Endothelial cell (in vitro differentiated cells): ENCODE data around the gene VPS41. TPM values are rescaled to one million over a fixed set of nuclear protein-coding genes. Genes with fewer than 3 reads are reported as not detected.

Experiments used
- DNase-seq: peaks from one replicate; pipeline ENCODE4 v3.0.0; 2021; ENCODE audit warnings: low spot score
- H3K27ac Mint-ChIP-seq: one replicate; pipeline ENCODE4 v1.8.0; 2021; ENCODE audit warnings: mixed read lengths, inconsistent platforms; ENCODE audit not compliant: unreplicated experiment
- H3K27me3 Mint-ChIP-seq: one replicate; pipeline ENCODE4 v1.8.0; 2021; ENCODE audit warnings: mild to moderate bottlenecking, moderate library complexity, mixed read lengths, inconsistent platforms; ENCODE audit not compliant: unreplicated experiment
- H3K36me3 Mint-ChIP-seq: one replicate; pipeline ENCODE4 v1.8.0; 2021; ENCODE audit warnings: mild to moderate bottlenecking, low read depth, mixed read lengths, inconsistent platforms; ENCODE audit not compliant: unreplicated experiment
- H3K4me1 Mint-ChIP-seq: one replicate; pipeline ENCODE4 v1.8.0; 2021; ENCODE audit warnings: mild to moderate bottlenecking, mixed read lengths, inconsistent platforms; ENCODE audit not compliant: unreplicated experiment
- H3K4me3 Mint-ChIP-seq: one replicate; pipeline ENCODE4 v1.8.0; 2021; ENCODE audit warnings: mild to moderate bottlenecking, mixed read lengths, inconsistent platforms; ENCODE audit not compliant: unreplicated experiment
- H3K9me3 Mint-ChIP-seq: one replicate; pipeline ENCODE4 v1.8.0; 2021; ENCODE audit warnings: mixed read lengths, inconsistent platforms; ENCODE audit not compliant: unreplicated experiment
- CTCF ChIP-seq: fragments of 200-600 bp; sonication (generic); IDR thresholded peaks from one replicate; pipeline ENCODE4 v1.5.0; 2021; ENCODE audit warnings: antibody characterized with exemption; ENCODE audit not compliant: unreplicated experiment
- total RNA-seq: library from RNA; stranded (reverse); fragmentation: NEBNext Ultra II Directional; extraction: Animal tissue kit (Norgen Biotek cat#: 25700); gene quantifications from one replicate; pipeline ENCODE4 v1.2.1, GENCODE V29; 2021; ENCODE audit not compliant: unreplicated experiment

Gene VPS41
- total RNA-seq, 1 donor from 2014 or later: 104 TPM

GRCh38 chr7:38830826-38831225 lies 78.2 kb downstream of the VPS41 start:
- H3K27ac Mint-ChIP-seq: no peak overlapping the region

GRCh38 chr7:38829488-38830165 lies 79.4 kb downstream of the VPS41 start:
- H3K27me3 Mint-ChIP-seq: no peaks in the 10 kb centered on the region
- no peaks in the 10 kb centered on the region for H3K36me3 Mint-ChIP-seq
- no peaks in the 10 kb centered on the region for H3K4me1 Mint-ChIP-seq
- no peaks in the 10 kb centered on the region for H3K9me3 Mint-ChIP-seq
- no peak overlapping the region for H3K4me3 Mint-ChIP-seq
- DNase-seq: no peak
- TF ChIP-seq CTCF: no peak
- H3K27ac Mint-ChIP-seq: no peak overlapping the region

More at GRCh38 chr7:38830826-38831225, 78.2 kb downstream of the VPS41 start:
- Mint-ChIP-seq H3K36me3 (no peaks in the 10 kb centered on the region), H3K4me3 (no peak overlapping the region), H3K4me1 (no peaks in the 10 kb centered on the region), H3K9me3 (no peaks in the 10 kb centered on the region), H3K27me3 (no peaks in the 10 kb centered on the region)
- DNase-seq: no peak
- TF ChIP-seq CTCF: no peak

GRCh38 chr7:38828026-38828425 lies 81.0 kb downstream of the VPS41 start:
- H3K36me3 Mint-ChIP-seq: no peaks in the 10 kb centered on the region
- no peak for TF ChIP-seq CTCF
- no peak overlapping the region for H3K27ac Mint-ChIP-seq
- no peaks in the 10 kb centered on the region for H3K4me1 Mint-ChIP-seq
- H3K4me3 Mint-ChIP-seq: no peak overlapping the region
- H3K9me3 Mint-ChIP-seq: no peaks in the 10 kb centered on the region
- no peak for DNase-seq
- H3K27me3 Mint-ChIP-seq: no peaks in the 10 kb centered on the region

- no peak for TF ChIP-seq CTCF
- DNase-seq: no peak
- no peaks in the 10 kb centered on the region for H3K9me3 Mint-ChIP-seq
- no peaks in the 10 kb centered on the region for H3K27me3 Mint-ChIP-seq
- H3K4me1 Mint-ChIP-seq: no peaks in the 10 kb centered on the region
- no peaks in the 10 kb centered on the region for H3K36me3 Mint-ChIP-seq
- no peak overlapping the region for H3K27ac Mint-ChIP-seq
- no peak overlapping the region for H3K4me3 Mint-ChIP-seq
These were observed 83.1 kb downstream of the VPS41 start for GRCh38 chr7:38825721-38826440.

- no peak for TF ChIP-seq CTCF
These were observed 84.0 kb downstream of the VPS41 start for GRCh38 chr7:38824948-38825347.

More at GRCh38 chr7:38824948-38825347, 84.0 kb downstream of the VPS41 start:
- no peak for DNase-seq
- no peaks in the 10 kb centered on the region for H3K4me1 Mint-ChIP-seq
- H3K36me3 Mint-ChIP-seq: no peaks in the 10 kb centered on the region
- H3K27ac Mint-ChIP-seq: no peak overlapping the region
- H3K9me3 Mint-ChIP-seq: no peaks in the 10 kb centered on the region
- no peak overlapping the region for H3K4me3 Mint-ChIP-seq
- no peaks in the 10 kb centered on the region for H3K27me3 Mint-ChIP-seq
